Measurements from ENCODE around the gene MGAT4B. TPM values are rescaled to one million over a fixed set of nuclear protein-coding genes. Genes with fewer than 3 reads are reported as not detected.

MGAT4B gene
- total RNA-seq, 1 experiment from 2014 or later = 59.5 TPM

DNA sequence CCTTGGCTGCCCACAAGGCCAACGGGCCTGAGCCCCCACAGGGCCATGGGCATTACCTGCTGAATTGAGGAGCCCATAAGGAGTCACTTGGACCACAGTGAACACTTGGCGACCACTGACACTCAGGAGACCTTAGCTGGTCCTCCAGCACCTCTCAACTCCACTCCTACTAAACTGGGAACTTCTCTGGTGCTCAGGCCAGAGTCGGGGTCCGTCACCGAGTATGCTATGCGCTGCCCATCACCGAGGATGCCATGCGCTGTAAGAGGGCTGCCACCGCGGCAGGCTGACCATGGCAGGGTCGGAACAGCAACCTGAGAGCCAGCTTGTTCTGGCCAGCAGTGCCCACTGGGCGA lies 13.4 kb upstream of the MGAT4B start:
- Histone ChIP-seq H3K4me1 (ENCODE audit: insufficient read depth, low read length, poor library complexity, severe bottlenecking) (peaks cover 16% of the 10 kb centered on the region), H3K27ac (ENCODE audit: low read depth, low read length, poor library complexity, severe bottlenecking) (peak overlapping the region; percentile 93), H3K4me3 (ENCODE audit: low read depth, low read length, poor library complexity, severe bottlenecking) (peak overlapping the region; percentile 88), H3K27me3 (replicated peaks; ENCODE audit: insufficient read depth, low read depth, low read length, poor library complexity) (no peaks in the 10 kb centered on the region), H3K36me3 (ENCODE audit: insufficient read depth, low read length, poor library complexity, severe bottlenecking) (peaks cover 22% of the 10 kb centered on the region), H3K9me3 (ENCODE audit: low read depth, low read length, poor library complexity, severe bottlenecking) (no peaks in the 10 kb centered on the region)
- POLR2A ChIA-PET (ENCODE audit: low non-redundant PET) = no interaction called here
- intact Hi-C loops (cut with micrococcal nuclease; ENCODE audit: unreplicated experiment) = loop anchor here (5.0 kb wide), 1 partner anchor 87 kb away; the partner anchor contains the start of gene TBC1D9B
- CTCF ChIA-PET = no interaction called here
- BruUV-seq (replicated peaks) = TSS peak; percentile 86
- TF ChIP-seq EZH2 (IDR thresholded peaks at IDR 0.05; ENCODE audit: borderline replicate concordance, low read depth, low read length, poor library complexity, severe bottlenecking) = no peak
- TF ChIP-seq, protein P1, sequence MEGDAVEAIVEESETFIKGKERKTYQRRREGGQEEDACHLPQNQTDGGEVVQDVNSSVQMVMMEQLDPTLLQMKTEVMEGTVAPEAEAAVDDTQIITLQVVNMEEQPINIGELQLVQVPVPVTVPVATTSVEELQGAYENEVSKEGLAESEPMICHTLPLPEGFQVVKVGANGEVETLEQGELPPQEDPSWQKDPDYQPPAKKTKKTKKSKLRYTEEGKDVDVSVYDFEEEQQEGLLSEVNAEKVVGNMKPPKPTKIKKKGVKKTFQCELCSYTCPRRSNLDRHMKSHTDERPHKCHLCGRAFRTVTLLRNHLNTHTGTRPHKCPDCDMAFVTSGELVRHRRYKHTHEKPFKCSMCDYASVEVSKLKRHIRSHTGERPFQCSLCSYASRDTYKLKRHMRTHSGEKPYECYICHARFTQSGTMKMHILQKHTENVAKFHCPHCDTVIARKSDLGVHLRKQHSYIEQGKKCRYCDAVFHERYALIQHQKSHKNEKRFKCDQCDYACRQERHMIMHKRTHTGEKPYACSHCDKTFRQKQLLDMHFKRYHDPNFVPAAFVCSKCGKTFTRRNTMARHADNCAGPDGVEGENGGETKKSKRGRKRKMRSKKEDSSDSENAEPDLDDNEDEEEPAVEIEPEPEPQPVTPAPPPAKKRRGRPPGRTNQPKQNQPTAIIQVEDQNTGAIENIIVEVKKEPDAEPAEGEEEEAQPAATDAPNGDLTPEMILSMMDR (conservative IDR thresholded peaks at IDR 0.05; ENCODE audit: low read depth, low read length) = no peak
- no peak for DNase-seq (ENCODE audit: low spot score)

DNA sequence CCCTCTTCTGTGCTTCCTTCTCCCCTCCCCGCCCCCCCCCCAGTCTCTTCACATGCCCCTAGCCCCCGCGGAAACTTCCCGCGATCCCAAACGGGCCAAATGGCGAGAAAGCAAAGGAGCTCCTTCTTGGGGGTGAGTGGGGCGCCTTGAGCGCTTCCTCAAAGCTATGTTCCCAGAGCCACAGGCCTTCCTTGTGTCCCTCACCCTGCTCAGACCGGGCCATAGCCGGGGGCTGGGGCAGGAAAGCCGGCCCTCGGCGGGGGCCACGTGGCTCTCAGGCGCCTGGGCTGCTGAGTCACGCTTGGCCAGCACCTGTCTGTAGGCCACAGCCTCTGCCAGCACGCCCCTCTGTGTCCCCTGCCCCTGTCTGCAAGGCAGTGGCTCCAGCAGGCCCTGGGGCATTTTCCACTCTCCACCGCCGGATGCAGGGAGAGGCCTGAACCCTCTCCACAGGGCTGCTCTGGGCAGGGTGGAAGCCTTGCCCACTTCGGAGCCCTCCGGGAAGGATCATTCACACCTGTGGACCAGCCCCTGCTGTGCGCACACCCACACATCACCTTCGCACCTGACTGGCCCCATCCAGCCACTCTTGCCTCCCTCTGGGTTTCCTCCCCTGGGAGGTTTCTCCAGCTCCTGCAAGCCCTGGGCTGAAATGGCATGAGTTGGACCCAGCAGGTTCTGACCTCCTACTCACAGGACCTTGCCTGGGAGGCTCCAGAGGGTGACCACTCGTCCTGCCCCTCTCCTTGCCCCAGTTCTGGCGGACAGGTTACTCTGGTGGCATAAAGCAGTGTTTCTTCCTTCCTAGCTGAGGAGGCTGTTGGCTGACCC lies 12.8 kb upstream of the MGAT4B start:
- H3K4me1 ChIP-seq (ENCODE audit: insufficient read depth, low read length, poor library complexity, severe bottlenecking) = peaks cover 16% of the 10 kb centered on the region
- intact Hi-C loops (cut with micrococcal nuclease; ENCODE audit: unreplicated experiment) = loop anchor here (5.0 kb wide), 1 partner anchor 88 kb away; the partner anchor contains the start of gene TBC1D9B
- TF ChIP-seq, protein P1 (conservative IDR thresholded peaks at IDR 0.05; ENCODE audit: low read depth, low read length) = no peak
- TF ChIP-seq EZH2 (IDR thresholded peaks at IDR 0.05; ENCODE audit: borderline replicate concordance, low read depth, low read length, poor library complexity, severe bottlenecking) = no peak
- H3K27me3 ChIP-seq (replicated peaks; ENCODE audit: insufficient read depth, low read depth, low read length, poor library complexity) = no peaks in the 10 kb centered on the region
- H3K4me3 ChIP-seq (ENCODE audit: low read depth, low read length, poor library complexity, severe bottlenecking) = no peak overlapping the region
- peak overlapping the region; percentile 93 for H3K27ac ChIP-seq (ENCODE audit: low read depth, low read length, poor library complexity, severe bottlenecking)
- no TSS peak for BruUV-seq (replicated peaks)
- H3K36me3 ChIP-seq (ENCODE audit: insufficient read depth, low read length, poor library complexity, severe bottlenecking) = peaks cover 17% of the 10 kb centered on the region
- ChIA-PET CTCF (no interaction called here), POLR2A (ENCODE audit: low non-redundant PET) (no interaction called here)
- no peaks in the 10 kb centered on the region for H3K9me3 ChIP-seq (ENCODE audit: low read depth, low read length, poor library complexity, severe bottlenecking)
- DNase-seq (ENCODE audit: low spot score) = no peak

DNA sequence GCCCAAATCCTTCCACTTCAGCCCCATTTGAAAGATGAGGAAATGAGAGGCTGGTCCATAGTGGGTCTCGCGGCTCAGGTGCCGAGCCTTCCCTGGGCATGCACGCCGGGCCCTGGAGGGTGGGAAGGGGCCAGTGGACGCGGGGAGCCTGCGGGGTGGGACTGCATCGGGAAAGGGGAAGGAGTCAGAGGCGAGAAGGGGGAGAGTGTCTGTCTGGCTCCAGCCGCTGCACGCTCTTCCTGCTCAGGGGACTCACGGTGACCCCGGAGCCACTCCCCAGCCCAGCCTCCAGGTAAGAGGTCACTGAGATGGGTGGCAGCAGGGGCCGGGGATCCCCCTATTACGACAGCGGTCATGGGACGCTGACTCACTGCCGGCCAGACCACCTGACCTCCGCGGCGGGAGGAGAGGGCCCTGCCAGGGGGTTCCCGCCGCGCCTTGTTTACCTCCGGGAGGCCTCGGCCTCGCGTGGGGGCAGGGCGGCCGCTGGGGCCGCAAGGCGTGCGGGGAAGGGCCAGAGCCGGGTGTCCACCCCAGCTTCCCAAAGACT lies 12.2 kb upstream of the MGAT4B start:
- no peak overlapping the region for H3K4me3 ChIP-seq (ENCODE audit: low read depth, low read length, poor library complexity, severe bottlenecking)
- peak overlapping the region; percentile 93 for H3K27ac ChIP-seq (ENCODE audit: low read depth, low read length, poor library complexity, severe bottlenecking)
- peaks cover 16% of the 10 kb centered on the region for H3K4me1 ChIP-seq (ENCODE audit: insufficient read depth, low read length, poor library complexity, severe bottlenecking)
- intact Hi-C loops (cut with micrococcal nuclease; ENCODE audit: unreplicated experiment) = no loop called here
- no peaks in the 10 kb centered on the region for H3K27me3 ChIP-seq (replicated peaks; ENCODE audit: insufficient read depth, low read depth, low read length, poor library complexity)
- BruUV-seq (replicated peaks) = no TSS peak
- no peaks in the 10 kb centered on the region for H3K9me3 ChIP-seq (ENCODE audit: low read depth, low read length, poor library complexity, severe bottlenecking)
- ChIA-PET CTCF (no interaction called here), POLR2A (ENCODE audit: low non-redundant PET) (no interaction called here)
- DNase-seq (ENCODE audit: low spot score) = no peak
- peaks cover 10% of the 10 kb centered on the region for H3K36me3 ChIP-seq (ENCODE audit: insufficient read depth, low read length, poor library complexity, severe bottlenecking)
- no peak for TF ChIP-seq EZH2 (IDR thresholded peaks at IDR 0.05; ENCODE audit: borderline replicate concordance, low read depth, low read length, poor library complexity, severe bottlenecking)
- TF ChIP-seq, protein P1 (conservative IDR thresholded peaks at IDR 0.05; ENCODE audit: low read depth, low read length) = no peak
